ENCODE results near the gene NCBP3. TPM values are rescaled to one million over a fixed set of nuclear protein-coding genes. Genes with fewer than 3 reads are reported as not detected.

NCBP3 gene
- total and polyA plus RNA-seq, 9 of the 15 experiments (the other 6 are each of a cell fraction or from before 2014, with no cell fraction given), result 3.1 to 25.5 (median 20.5) TPM

- TF ChIP-seq TBP (optimal IDR thresholded peaks at IDR 0.05; ENCODE audit: low read depth, low read length) (no peak), HDAC2 (IDR thresholded peaks at IDR 0.05) (no peak)
- no peak overlapping the region for H3K27ac ChIP-seq (ENCODE audit: extremely low read depth, low read depth, low read length)
- BruUV-seq (replicated peaks), result no TSS peak
- intact Hi-C loops (cut with micrococcal nuclease) (no loop called here), in situ Hi-C loops (cut with MboI) (no loop called here)
- DNase-seq (ENCODE audit: extremely low read depth in 1 of 4, low spot score in 3 of 4) (no peak), ATAC-seq (no peak), FAIRE-seq (no peak)
- 95% methylated on average over 9 of the region's 9 CpGs for WGBS (ENCODE audit: insufficient coverage, low coverage, missing lambda C conversion rate)
- peaks cover 79% of the 10 kb centered on the region for H3K36me3 ChIP-seq (ENCODE audit: control insufficient read depth, insufficient read depth, low read length)
- CTCF ChIA-PET (ENCODE audit: low intra/inter-chr PET ratio), result no interaction called here
- H4K20me1 ChIP-seq (replicated peaks; ENCODE audit: control insufficient read depth, insufficient read depth, low read length), result no peaks in the 10 kb centered on the region
- no peaks in the 10 kb centered on the region for H3K9me1 ChIP-seq (ENCODE audit: control insufficient read depth, insufficient read depth, low read length)
- H3K4me3 ChIP-seq, result no peak overlapping the region
- H3K4me2 ChIP-seq (ENCODE audit: insufficient read depth, low read length), result no peak overlapping the region
- H3K79me2 ChIP-seq (ENCODE audit: control insufficient read depth, insufficient read depth, low read length), result no peaks in the 10 kb centered on the region
- no peaks in the 10 kb centered on the region for H3K4me1 ChIP-seq (replicated peaks in 1 of 2; ENCODE audit: control insufficient read depth in 2 of 2, insufficient read depth in 2 of 2, low read length in 2 of 2)
- H2AFZ ChIP-seq (ENCODE audit: low read depth, low read length), result no peak overlapping the region
- H3K9ac ChIP-seq (ENCODE audit: insufficient read depth in 1 of 2, low read depth in 2 of 2, low read length in 2 of 2), result no peak overlapping the region
- no peaks in the 10 kb centered on the region for H3K9me3 ChIP-seq (replicated peaks; ENCODE audit: control insufficient read depth, insufficient read depth, low read depth, low read length)
- H3K27me3 ChIP-seq (ENCODE audit: control insufficient read depth in 2 of 2, insufficient read depth in 2 of 2, low read length in 2 of 2), result no peaks in the 10 kb centered on the region
- POLR2A ChIA-PET, result no interaction called here
These were observed 24.9 kb downstream of the NCBP3 start for GRCh38 chr17:3821101-3821500.

- no peak for DNase-seq (ENCODE audit: extremely low read depth in 1 of 4, low spot score in 3 of 4)
- H3K9me1 ChIP-seq (ENCODE audit: control insufficient read depth, insufficient read depth, low read length), result no peaks in the 10 kb centered on the region
- H3K79me2 ChIP-seq (ENCODE audit: control insufficient read depth, insufficient read depth, low read length), result no peaks in the 10 kb centered on the region
- H3K4me3 ChIP-seq, result no peak overlapping the region
- H2AFZ ChIP-seq (ENCODE audit: low read depth, low read length), result no peak overlapping the region
- H3K27ac ChIP-seq (ENCODE audit: extremely low read depth, low read depth, low read length), result no peak overlapping the region
- WGBS (ENCODE audit: insufficient coverage, low coverage, missing lambda C conversion rate), result 86% methylated on average over 6 of the region's 6 CpGs
- no peaks in the 10 kb centered on the region for H3K27me3 ChIP-seq (ENCODE audit: control insufficient read depth in 2 of 2, insufficient read depth in 2 of 2, low read length in 2 of 2)
- no peak for TF ChIP-seq SMAD2 (IDR thresholded peaks at IDR 0.05; ENCODE audit: low read depth, low read length)
- TF ChIP-seq ZNF395 (CRISPR knock-in tag; IDR thresholded peaks at IDR 0.05), result no peak
- TF ChIP-seq FOXM1 (IDR thresholded peaks at IDR 0.05; ENCODE audit: low read depth), result no peak
- TF ChIP-seq FOXM1 (CRISPR knock-in tag; IDR thresholded peaks at IDR 0.05; ENCODE audit: low read depth), result no peak
- no peak for TF ChIP-seq ZNF277 (CRISPR knock-in tag; IDR thresholded peaks at IDR 0.05; ENCODE audit: borderline replicate concordance)
- no peak for TF ChIP-seq MBD1 (CRISPR knock-in tag; IDR thresholded peaks at IDR 0.05)
- no peak for TF ChIP-seq HOMEZ (CRISPR knock-in tag; IDR thresholded peaks at IDR 0.05)
- no peak for TF ChIP-seq KLF10 (CRISPR knock-in tag; IDR thresholded peaks at IDR 0.05)
- no peak for TF ChIP-seq ZKSCAN1 (IDR thresholded peaks at IDR 0.05; ENCODE audit: low read depth, low read length)
- no peak for FAIRE-seq
- in situ Hi-C loops (cut with MboI), result no loop called here
- intact Hi-C loops (cut with micrococcal nuclease), result no loop called here
- no peaks in the 10 kb centered on the region for H3K4me1 ChIP-seq (replicated peaks in 1 of 2; ENCODE audit: control insufficient read depth in 2 of 2, insufficient read depth in 2 of 2, low read length in 2 of 2)
- no peaks in the 10 kb centered on the region for H3K9me3 ChIP-seq (replicated peaks; ENCODE audit: control insufficient read depth, insufficient read depth, low read depth, low read length)
- POLR2A ChIA-PET, result no interaction called here
- BruUV-seq (replicated peaks), result no TSS peak
- CTCF ChIA-PET (ENCODE audit: low intra/inter-chr PET ratio), result no interaction called here
- H3K9ac ChIP-seq (ENCODE audit: insufficient read depth in 1 of 2, low read depth in 2 of 2, low read length in 2 of 2), result no peak overlapping the region
- H3K36me3 ChIP-seq (ENCODE audit: control insufficient read depth, insufficient read depth, low read length), result peaks cover 82% of the 10 kb centered on the region
- no peak for ATAC-seq
- no peak overlapping the region for H3K4me2 ChIP-seq (ENCODE audit: insufficient read depth, low read length)
- H4K20me1 ChIP-seq (replicated peaks; ENCODE audit: control insufficient read depth, insufficient read depth, low read length), result no peaks in the 10 kb centered on the region
These were observed 27.3 kb downstream of the NCBP3 start for GRCh38 chr17:3818786-3819185.
